HEK293T (cell line): ENCODE measurements around the gene RALGPS2.

ENCODE experiments used
- CTCF ChIA-PET: fragments of 350-600 bp; formaldehyde crosslinking; extraction: SDS; loops from one replicate; lab custom pipeline; 2021; ENCODE audit warnings: antibody characterized with exemption, inconsistent platforms; lab: Yijun Ruan, JAX
- POLR2A ChIA-PET: fragments of 350-600 bp; formaldehyde crosslinking; extraction: SDS; loops from one replicate; lab custom pipeline; 2020; ENCODE audit warnings: antibody characterized with exemption, inconsistent platforms; lab: Yijun Ruan, JAX
- DNase-seq: peaks from one replicate; pipeline ENCODE4 v3.0.0; 2012; ENCODE audit warnings: mixed read lengths; ENCODE audit errors: extremely low spot score
- ARNT ChIP-seq: fragments of 450-650 bp; IDR thresholded peaks from 2 replicates; pipeline ENCODE4 v1.6.1; 2017; ENCODE audit warnings: mild to moderate bottlenecking
- BHLHE40 ChIP-seq: fragments of 450-650 bp; IDR thresholded peaks from 2 replicates; pipeline ENCODE4 v1.6.1; 2016; ENCODE audit warnings: mild to moderate bottlenecking, moderate library complexity, borderline replicate concordance
- CTBP1 ChIP-seq: fragments of 450-650 bp; IDR thresholded peaks from 2 replicates; pipeline ENCODE4 v1.6.1; 2016; ENCODE audit warnings: borderline replicate concordance
- ELF4 ChIP-seq: fragments of 450-650 bp; IDR thresholded peaks from 2 replicates; pipeline ENCODE4 v1.6.1; 2017; ENCODE audit warnings: antibody characterized with exemption
- FOXA1 ChIP-seq: fragments of 450-650 bp; IDR thresholded peaks from 2 replicates; pipeline ENCODE4 v1.6.1; 2016; ENCODE audit warnings: mild to moderate bottlenecking
- FOXK2 ChIP-seq: fragments of 450-650 bp; IDR thresholded peaks from 2 replicates; pipeline ENCODE4 v1.6.1; 2016; ENCODE audit warnings: mild to moderate bottlenecking
- FOXM1 ChIP-seq: fragments of 450-650 bp; IDR thresholded peaks from 2 replicates; pipeline ENCODE4 v1.6.1; 2017; ENCODE audit warnings: mild to moderate bottlenecking, borderline replicate concordance
- HDGF ChIP-seq: fragments of 450-650 bp; IDR thresholded peaks from 2 replicates; pipeline ENCODE4 v1.6.1; 2017; ENCODE audit warnings: antibody characterized with exemption, borderline replicate concordance
- L3MBTL2 ChIP-seq: fragments of 450-650 bp; conservative IDR thresholded peaks from 2 replicates; pipeline ENCODE4 v1.6.1; 2016; ENCODE audit warnings: mild to moderate bottlenecking
- LEF1 ChIP-seq: fragments of 450-650 bp; IDR thresholded peaks from 2 replicates; pipeline ENCODE4 v1.6.1; 2017; ENCODE audit warnings: mild to moderate bottlenecking, borderline replicate concordance
- NFRKB ChIP-seq: fragments of 450-650 bp; IDR thresholded peaks from 2 replicates; pipeline ENCODE4 v1.6.1; 2016; ENCODE audit warnings: mild to moderate bottlenecking, moderate library complexity
- PKNOX1 ChIP-seq: fragments of 450-650 bp; IDR thresholded peaks from 2 replicates; pipeline ENCODE4 v1.6.1; 2016
- SP1 ChIP-seq: fragments of 450-650 bp; IDR thresholded peaks from 2 replicates; pipeline ENCODE4 v1.6.1; 2017
- SUZ12 ChIP-seq: fragments of 450-650 bp; IDR thresholded peaks from 2 replicates; pipeline ENCODE4 v1.6.1; 2016; ENCODE audit warnings: mild to moderate bottlenecking
- TARDBP ChIP-seq: fragments of 450-650 bp; IDR thresholded peaks from 2 replicates; pipeline ENCODE4 v1.6.1; 2016
- ZNF384 ChIP-seq: fragments of 450-650 bp; IDR thresholded peaks from 2 replicates; pipeline ENCODE4 v1.6.1; 2016

RALGPS2 gene

GRCh38 chr1:178918308-178918707 lies 193.3 kb downstream of the RALGPS2 start:
- ChIA-PET POLR2A (no interaction called here), CTCF (no interaction called here)
- DNase-seq: no peak
- TF ChIP-seq PKNOX1 (no peak), CTBP1 (no peak), ZNF384 (no peak), ELF4 (no peak), NFRKB (no peak)

GRCh38 chr1:178918955-178919354 lies 193.9 kb downstream of the RALGPS2 start:
- ChIA-PET POLR2A (no interaction called here), CTCF (no interaction called here)
- TF ChIP-seq BHLHE40 (no peak), PKNOX1 (0 out of 2 replicates have a peak, but pooled peaks have one; percentile 2)
- DNase-seq: no peak

GRCh38 chr1:178919581-178919980 lies 194.5 kb downstream of the RALGPS2 start:
- ChIA-PET POLR2A (no interaction called here), CTCF (no interaction called here)
- TF ChIP-seq SUZ12 (no peak), ZNF384 (no peak), LEF1 (no peak), NFRKB (no peak), FOXA1 (no peak), FOXK2 (no peak)
- no peak for DNase-seq

GRCh38 chr1:178921499-178921898 lies 196.5 kb downstream of the RALGPS2 start:
- POLR2A ChIA-PET: no interaction called here
- no peak for TF ChIP-seq CTBP1
- DNase-seq: no peak
- CTCF ChIA-PET: no interaction called here

- CTCF ChIA-PET: no interaction called here
- TF ChIP-seq BHLHE40 (no peak), L3MBTL2 (no peak), LEF1 (no peak), FOXA1 (no peak), NFRKB (no peak), SUZ12 (no peak), PKNOX1 (no peak), ELF4 (no peak), ARNT (no peak), HDGF (no peak), TARDBP (no peak), CTBP1 (no peak), ZNF384 (no peak)
These were observed 198.5 kb downstream of the RALGPS2 start for GRCh38 chr1:178923512-178923911.

GRCh38 chr1:178926046-178926445 lies 201.0 kb downstream of the RALGPS2 start:
- no peak for DNase-seq
- ChIA-PET CTCF (no interaction called here), POLR2A (no interaction called here)
- TF ChIP-seq ARNT: no peak
- no peak for TF ChIP-seq LEF1
- TF ChIP-seq ELF4: no peak
- TF ChIP-seq HDGF: no peak
- no peak for TF ChIP-seq L3MBTL2
- no peak for TF ChIP-seq BHLHE40
- no peak for TF ChIP-seq NFRKB
- TF ChIP-seq ZNF384: no peak
- TF ChIP-seq CTBP1: no peak

More at GRCh38 chr1:178923512-178923911, 198.5 kb downstream of the RALGPS2 start:
- no peak for DNase-seq
- POLR2A ChIA-PET: no interaction called here

GRCh38 chr1:178927003-178927402 lies 202.0 kb downstream of the RALGPS2 start:
- ChIA-PET POLR2A (no interaction called here), CTCF (interaction anchor here (1.0 kb wide), 1 partner anchor 395 kb away, joined by 3 read pairs; no protein-coding TSS in a partner anchor)
- TF ChIP-seq ELF4: no peak
- TF ChIP-seq L3MBTL2: no peak
- no peak for TF ChIP-seq HDGF
- TF ChIP-seq LEF1: no peak
- no peak for TF ChIP-seq NFRKB
- TF ChIP-seq SUZ12: no peak
- no peak for TF ChIP-seq ZNF384
- TF ChIP-seq BHLHE40: no peak
- TF ChIP-seq FOXM1: no peak
- no peak for TF ChIP-seq FOXK2
- TF ChIP-seq SP1: no peak
- no peak for TF ChIP-seq FOXA1
- no peak for TF ChIP-seq PKNOX1
- no peak for DNase-seq
